Measurements from ENCODE around the gene SOX6.

Gene SOX6

GRCh38 chr11:16313846-16314245 lies 42.5 kb downstream of the SOX6 start:
- no peak for DNase-seq (ENCODE audit: low spot score)

DNA sequence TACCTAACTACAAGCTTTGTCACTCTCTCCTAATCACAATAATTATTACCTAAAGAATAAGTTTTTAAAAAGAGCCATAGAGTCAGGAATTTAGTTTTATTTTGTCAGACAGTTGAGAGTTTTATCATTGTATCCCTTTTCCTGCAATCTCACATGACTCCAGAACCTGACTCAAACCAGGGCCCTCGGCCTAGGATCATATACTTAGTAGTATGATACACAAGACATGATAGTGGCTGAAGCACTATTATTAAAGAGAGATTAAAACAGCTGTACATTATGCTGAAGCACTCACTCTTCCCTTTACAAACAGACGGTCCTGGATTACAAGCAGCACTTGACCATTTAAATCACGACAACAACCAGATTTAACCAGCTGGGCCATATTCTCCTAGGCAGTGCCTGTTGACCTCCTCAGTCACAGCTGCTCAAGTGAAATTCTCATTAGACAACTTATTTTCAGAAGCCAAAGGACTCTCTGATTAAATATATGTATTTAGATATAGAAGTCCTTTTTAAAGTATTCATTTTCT lies 44.0 kb downstream of the SOX6 start:
- DNase-seq (ENCODE audit: low spot score): no peak

GRCh38 chr11:16311831-16312230 lies 44.5 kb downstream of the SOX6 start:
- no peak for DNase-seq (ENCODE audit: low spot score)

DNA sequence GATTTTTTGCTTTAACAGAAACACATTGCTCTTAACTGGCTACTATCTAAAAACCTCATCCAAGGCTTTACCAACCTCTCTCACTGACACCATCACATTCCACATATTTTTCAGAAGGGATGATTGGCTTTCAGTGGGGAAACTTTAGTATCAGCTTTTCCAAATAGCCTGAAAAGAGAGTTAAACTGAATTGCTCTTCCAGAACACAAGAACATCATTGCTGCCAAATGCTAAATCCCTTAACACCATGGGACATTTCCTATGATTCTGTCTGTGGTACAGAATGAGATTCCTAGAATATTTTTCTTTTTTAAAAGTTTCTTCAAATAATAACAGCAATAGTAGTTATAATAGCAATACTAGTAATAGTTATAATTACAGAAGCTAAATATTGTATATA lies 45.4 kb downstream of the SOX6 start:
- DNase-seq (ENCODE audit: low spot score): no peak

DNA sequence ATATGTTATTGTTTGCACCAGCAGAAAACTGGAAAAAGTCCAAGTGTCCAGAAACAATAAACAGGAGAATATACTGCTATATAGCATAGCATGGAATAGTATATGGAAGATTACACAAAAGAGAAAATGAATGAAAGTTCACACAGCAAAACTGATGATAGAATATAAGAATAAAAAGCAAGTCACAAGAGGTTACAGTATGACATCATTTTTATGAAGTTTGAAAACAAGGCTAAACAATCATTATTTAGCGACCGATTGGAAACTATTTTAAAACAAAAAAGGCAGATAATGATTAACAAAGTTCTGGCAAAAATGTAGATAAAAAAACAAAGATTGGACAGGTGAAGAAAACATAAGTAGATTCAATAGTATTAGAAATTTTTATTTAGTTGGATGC lies 47.1 kb downstream of the SOX6 start:
- DNase-seq (ENCODE audit: low spot score): no peak

DNA sequence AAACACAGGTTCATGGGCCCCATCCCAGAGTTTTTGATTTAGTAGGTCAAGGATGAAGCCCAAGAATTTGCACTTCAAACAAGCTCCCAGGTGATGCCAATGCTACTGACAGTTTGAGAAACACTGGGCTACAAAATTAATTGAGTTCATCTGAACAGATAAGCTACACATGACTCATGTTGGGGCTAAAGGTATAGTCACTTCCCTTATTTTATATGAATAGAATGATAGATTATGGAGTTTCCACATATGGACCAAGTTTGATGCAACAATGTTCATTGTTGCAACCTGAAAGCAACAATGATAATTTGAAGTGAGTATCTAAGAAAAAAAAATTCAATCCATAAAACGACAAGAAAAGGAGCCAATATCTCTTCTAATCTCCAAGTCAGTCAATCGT lies 54.9 kb downstream of the SOX6 start:
- no peak for DNase-seq (ENCODE audit: low spot score)

DNA sequence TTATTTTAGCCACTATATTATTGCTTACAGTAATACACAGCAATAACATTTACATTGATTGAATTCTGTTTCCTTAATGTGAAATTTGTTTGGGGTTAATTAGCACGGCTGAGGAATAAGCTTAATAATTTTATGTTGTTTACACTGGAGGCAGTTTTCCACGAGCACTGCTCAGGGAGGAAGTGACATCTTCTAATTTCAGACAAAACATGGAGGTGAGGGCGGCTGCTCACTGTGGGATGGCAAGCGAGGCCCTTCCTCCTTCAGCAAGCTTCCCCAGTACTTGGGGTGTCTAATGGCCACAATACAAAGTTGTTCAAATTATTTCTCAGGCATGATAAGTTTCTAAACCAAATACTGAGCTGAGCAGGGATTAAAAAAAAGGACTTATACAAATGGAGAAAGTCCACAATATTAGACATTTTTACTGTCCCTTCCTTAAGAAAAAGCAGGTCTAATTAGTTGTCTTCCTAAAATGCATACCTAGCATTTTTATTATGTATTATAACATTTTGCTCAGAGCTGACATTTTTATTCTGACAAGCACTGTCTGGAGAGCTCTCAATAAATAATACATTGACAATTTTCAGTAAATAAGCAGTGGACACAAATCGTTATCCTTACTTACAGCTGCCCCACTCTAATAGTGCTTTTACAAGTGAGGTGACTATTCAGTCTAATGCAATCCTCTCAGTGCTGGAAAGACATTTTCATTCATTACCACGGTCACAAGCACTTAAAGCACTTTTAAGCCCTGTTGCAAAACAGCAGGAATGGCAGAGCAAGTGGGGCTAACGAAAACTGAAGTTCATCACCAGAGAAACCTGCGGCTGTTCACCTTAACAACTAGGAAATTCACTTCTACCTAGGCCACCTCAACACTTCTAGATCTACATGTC lies 56.2 kb downstream of the SOX6 start:
- no peak for DNase-seq (ENCODE audit: low spot score)

DNA sequence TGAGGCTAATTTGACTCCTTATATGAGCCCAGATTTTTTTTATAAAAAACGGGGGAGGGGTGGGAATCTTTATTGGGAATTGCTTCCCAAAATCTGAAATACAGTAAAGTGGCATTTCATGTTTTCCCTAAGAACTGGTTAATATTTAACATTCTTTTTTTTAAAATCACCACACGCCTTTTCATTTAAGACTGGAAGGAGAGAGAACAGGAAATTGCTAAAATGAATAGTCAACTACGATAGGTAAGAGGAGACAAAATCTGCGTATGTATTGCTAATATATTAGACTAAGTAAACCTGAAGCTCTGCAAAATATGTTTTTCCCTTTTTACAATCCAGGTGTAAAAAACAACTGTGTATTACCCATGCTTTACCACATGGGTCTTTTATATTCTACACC lies 57.0 kb downstream of the SOX6 start:
- DNase-seq (ENCODE audit: low spot score): no peak

DNA sequence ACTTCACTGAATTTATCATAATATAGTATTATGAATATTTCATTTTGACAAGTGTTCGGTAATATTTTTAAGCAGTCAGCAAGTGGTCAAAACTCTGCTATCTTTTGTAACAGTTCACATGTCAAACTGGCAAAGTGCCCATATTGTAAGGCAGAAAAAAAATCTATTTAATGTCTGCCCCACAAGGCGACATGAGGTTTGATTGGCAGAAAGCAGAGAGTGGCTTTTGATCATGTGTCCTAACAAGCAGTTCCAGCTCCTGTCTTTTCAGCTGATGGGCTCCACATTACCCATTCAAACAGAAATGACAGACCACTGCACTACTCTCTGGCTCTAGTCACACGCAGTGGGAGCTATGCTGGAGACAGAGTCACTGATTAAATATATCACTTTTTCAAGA lies 59.0 kb downstream of the SOX6 start:
- DNase-seq (ENCODE audit: low spot score): no peak

GRCh38 chr11:16296273-16296672 lies 60.1 kb downstream of the SOX6 start:
- no peak for DNase-seq (ENCODE audit: low spot score)

DNA sequence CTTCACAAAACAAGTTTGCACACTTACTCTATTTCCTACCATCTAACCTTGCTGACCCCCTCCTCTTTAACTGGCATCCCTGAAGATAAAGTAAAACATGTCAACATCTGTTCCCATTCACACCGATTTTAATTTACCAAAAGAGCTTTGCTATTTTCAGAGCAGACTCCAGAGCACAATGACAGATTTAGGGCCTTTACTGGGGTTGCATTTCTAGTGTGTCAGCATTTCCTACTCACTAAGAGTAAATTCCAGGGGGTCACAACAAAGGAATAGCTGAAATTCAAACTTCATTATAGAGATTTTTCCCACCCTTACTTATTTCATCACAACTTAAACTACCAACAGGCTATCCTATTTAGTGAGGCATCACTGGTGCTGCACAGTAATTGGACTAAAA lies 60.8 kb downstream of the SOX6 start:
- DNase-seq (ENCODE audit: low spot score): no peak

- no peak for DNase-seq (ENCODE audit: low spot score)
Measured at GRCh38 chr11:16293204-16293681, 63.1 kb downstream of the SOX6 start.

GRCh38 chr11:16292167-16292859 lies 64.0 kb downstream of the SOX6 start:
- DNase-seq (ENCODE audit: low spot score): no peak

DNA sequence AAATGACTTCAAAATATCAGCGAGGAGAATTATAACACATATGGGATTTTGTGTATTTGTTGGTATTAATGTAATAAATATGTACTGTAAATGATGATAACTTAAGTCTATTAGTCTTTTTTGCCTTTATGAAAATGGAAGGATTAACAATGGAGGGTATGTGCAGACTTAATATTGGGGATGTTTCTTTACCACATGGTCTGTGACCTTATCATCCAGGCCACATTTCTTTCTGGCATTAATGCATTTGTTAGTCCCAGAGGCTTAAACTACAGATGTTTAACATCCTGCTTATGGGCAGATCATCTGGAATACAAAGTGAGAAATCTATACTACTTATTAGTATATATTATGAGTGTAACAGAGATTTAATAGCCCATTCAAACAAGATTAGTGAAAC lies 64.6 kb downstream of the SOX6 start:
- no peak for DNase-seq (ENCODE audit: low spot score)

- no peak for DNase-seq (ENCODE audit: low spot score)
Measured at GRCh38 chr11:16289541-16289940, 66.8 kb downstream of the SOX6 start.

DNA sequence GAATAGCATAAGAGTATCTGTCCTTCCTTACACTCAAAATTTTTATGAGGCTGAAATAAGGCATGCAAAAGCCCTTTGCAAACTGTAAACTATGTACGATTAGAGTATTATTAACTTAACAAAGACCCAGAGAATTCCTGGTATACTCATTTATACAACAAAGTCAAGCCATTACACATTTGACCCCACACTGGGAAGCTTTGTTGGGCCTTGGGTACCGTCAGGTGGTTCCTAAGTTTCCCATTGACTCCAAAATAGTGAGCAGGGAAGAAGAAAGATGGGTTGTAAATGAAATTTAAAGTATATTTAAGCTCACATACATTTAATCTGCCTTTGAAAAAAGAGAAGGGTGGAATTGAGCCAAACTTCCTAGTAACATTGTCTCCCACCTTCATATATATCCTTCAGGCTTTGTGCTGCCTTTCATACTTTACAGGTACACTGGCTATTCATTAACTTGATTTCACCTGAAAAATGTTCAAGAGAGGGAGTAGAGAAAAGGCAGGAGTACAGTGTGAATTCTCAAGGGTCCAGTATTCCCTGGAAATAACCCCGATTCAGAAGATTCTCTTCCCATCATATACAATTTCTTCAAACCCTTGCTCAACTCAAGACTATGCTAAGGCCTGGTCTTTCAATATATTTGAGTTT lies 68.6 kb downstream of the SOX6 start:
- DNase-seq (ENCODE audit: low spot score): no peak

DNA sequence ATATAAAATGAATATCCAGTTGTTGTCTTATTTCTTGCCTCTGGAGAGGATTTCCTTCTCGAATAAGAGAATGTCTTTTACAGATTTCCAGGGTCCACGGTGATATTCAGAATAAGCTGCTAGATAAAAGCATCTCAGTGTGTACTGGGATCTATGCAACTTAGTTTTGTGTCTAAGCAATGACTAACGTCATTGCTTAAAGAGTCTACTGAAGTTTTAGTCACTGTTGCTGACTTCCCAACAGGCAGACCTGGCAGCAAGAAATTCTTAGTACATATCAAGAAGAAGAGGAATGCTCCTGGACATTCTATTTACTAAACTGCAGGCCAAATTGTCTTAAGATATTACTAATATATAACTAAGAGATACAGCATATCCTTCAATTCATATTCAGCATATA lies 70.3 kb downstream of the SOX6 start:
- no peak for DNase-seq (ENCODE audit: low spot score)

DNA sequence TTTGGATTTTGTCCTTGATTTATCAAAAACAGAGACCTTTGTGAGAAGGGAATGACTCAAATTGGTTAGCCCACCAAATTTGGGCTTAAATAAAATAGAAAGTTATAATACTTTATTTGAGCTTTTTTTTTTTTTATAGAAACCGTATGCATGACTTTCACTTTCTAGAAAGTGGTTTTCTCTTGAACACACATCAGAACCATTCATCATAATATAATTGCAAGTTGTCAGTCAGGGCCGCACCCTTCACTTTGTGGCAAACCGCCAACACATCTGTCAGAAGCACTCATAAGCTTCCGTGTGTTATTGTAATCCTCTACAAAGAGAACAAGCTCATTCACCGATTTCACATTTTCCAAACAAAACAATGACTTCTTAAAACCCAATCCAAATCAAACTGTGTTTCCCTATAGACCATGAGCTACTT lies 76.1 kb downstream of the SOX6 start:
- DNase-seq (ENCODE audit: low spot score): no peak

- DNase-seq (ENCODE audit: low spot score): no peak
Measured at GRCh38 chr11:16279524-16279923, 76.8 kb downstream of the SOX6 start.

DNA sequence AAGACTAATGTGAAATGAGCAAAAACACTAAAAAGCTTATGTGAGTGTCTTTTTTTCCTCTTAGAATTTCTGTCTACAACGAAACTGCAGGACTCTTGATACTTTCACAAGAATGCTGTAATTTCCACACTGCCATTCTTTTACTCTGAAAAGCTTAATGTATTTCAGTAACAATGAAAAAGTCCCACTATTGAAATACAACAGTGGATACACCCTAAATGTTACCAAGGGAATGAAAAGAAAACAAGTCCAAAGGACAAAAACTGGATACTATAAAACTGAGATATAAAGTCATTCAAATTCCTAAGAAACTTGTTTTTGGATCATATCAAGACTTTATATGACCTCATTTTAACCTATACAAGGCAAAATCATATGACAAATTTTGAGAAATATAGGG lies 77.4 kb downstream of the SOX6 start:
- no peak for DNase-seq (ENCODE audit: low spot score)

GRCh38 chr11:16278273-16278672 lies 78.1 kb downstream of the SOX6 start:
- DNase-seq (ENCODE audit: low spot score): no peak

DNA sequence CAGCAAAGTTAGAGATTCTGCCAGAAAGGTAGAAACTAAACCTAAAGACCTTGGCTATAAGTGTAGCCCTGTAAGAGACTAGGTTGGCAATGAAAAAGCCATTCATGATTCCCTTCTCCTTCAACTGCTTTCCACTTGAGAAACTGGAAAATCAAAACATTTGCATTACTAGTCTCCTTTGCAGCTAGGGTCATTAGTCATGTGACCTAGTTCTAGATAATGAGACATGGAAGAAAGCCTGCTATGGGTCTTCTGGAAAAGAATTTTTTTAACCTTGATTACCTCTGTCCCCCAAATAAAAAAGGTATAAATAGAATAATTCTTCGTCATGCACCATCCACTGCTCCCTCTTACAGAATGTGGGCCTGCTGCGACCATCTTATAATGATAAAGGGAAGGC lies 80.1 kb downstream of the SOX6 start:
- DNase-seq (ENCODE audit: low spot score): no peak

DNA sequence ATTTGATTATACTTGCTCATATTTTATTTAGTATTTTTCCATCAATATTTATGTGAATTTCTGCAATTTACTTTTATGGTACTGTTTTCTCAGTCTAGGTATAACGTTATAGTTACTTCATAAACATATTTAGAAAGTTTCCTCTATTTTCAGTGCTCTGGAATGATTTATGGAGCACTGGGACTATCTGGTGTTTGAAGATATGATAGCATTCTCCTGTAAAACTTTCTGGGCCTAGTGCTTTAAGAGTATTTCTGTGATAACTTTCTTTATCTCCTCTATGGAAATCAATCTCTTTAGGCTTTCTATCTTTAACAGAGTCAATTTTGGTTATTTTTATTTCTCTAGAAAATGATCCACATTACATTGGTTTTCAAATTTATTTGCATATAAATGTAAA lies 85.1 kb downstream of the SOX6 start:
- no peak for DNase-seq (ENCODE audit: low spot score)

Data from germinal center (tissue), 1 donor.